ENCODE results near the gene CLDND2.
A peak's percentile ranks its signal among the peaks of the same experiment; 100 is the strongest.

CLDND2 gene

DNA sequence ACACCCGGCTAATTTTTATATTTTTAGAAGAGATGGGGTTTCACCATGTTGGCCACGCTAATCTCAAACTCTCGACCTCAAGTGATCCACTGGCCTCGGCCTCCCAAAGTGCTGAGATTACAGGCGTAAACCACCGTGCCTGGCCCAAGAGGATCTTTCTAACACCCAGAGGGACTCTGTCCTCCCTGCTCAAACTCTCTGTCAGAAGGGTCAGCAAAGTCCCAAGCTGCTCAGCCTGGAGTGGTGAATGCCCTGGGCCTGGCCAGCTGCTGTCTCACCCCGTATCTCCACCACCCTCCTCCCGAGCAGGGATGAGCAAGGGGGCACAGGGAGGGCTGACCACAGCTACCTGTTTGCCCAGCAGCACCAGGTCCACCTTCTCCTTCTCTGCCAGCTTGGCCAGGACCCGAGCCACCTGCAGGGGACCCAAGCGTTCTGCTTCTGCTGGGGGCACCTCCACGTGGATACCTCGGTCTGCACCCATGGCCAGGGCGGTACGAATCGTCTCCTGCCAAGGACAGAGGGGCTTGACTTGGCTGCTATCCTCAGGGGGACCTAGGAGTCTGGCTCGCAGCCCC, 15.9 kb downstream of the CLDND2 start:
- DNase-seq: no peak

DNA sequence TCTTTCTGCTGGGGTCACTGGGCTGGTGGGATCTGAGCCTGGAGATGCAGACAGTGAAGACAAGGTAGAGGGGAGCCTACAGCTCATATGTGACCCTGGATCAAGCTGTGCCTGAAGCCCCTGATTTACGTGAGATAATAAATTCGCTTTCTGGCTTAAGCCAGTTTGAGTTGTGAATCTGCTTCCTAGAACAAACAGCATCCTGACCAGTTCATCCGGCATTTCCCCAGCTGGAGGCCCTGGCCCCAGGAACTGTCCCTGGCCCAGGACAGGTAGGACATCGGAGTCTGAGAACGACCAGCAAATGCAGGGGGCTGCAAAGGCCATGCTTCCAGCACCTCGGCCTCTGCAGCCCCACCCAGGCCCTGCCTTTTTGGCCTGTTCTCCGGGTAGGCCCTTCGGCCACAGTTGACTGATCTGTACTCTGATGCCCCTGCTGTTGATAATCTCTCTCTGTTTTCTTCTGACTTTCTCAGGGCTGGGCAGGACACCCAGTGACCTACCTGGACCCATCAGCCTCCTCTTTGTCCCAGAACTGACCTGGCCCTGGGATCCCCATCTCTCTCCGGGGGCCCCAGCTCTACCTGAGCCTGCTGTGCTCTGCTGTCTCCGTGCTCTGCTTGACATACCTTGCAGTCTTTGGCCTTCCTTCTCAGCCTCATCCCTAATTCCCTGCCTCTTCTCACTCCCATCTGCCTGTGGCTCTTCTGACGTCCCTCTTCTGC, 17.4 kb downstream of the CLDND2 start:
- no peak for DNase-seq

DNA sequence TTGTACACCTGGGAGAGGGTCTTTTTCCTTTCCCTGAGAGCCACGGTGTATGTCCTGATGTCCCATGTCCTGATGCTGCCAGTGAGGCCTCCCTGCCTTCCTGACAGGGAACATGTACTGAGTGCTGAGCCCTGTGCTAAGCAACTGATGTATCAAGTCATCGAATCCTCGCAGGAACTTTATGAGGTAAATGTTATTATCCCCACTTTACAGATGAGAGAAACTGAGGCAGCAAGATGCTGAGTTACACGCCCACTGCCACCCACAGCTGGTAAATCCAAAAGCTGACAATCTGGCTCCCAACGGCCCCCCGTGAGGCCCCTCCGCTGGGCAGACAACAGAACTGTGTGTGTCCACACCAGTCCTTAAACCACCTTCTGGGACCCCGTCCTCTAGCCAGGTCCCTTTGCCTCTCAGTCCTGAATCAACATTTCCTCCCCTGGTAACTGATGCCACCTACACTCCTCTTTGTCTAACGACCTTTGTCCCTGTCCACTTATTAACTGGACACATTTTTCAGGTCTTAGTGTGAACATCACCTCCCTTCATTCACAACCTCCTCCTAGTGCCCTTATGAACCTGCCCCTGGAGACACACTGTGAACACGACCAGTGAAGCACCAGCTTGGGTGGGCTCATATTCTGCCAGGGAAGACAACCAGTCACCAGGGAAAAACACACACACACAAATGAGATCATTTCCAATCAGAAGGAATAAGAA, 21.4 kb downstream of the CLDND2 start:
- no peak for DNase-seq

DNA sequence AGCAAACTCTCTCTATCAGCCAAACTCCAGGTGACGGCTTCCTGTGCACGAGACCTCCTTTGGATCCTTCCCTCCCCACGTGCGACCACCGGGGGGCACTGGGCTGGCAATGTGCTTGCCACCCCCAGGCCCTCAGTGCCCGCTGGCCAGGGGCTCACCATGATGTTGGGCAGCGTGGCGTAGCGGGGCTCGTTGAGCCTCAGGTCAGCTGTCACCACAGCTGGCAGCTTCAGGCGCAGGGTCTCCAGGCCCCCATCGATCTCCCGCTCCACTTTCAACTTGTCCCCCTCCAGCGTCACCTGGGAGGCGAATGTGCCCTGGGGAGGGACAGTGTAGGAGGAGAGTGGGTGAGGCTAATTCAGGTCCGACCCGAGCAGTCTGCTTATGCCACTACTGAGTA, 22.1 kb downstream of the CLDND2 start:
- DNase-seq: no peak

DNA sequence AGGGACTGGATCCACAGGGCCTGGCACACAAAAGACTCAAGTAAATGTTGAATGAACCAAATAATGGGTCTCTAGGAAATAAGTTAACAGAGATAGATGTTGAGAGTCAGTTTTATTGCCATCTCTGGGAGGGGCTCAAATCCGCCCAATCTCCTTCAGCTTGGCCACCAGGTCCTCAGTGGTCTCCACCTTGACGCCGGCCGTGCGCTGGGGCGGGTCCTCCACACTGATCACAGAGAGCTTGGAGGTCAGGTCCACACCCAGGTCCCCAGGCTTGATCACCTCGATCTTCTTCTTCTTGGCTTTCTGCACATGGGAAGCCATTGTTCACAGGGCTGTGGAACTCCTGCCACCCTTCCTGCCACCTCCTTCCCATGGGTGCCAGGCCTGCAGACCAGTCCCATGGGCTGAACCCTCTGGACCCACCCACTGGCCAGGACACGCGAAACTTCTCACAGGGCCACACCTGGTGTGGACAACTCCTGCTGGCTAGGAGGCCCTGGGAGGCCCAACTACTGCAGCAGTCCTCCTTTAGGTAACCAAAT, 23.7 kb downstream of the CLDND2 start:
- DNase-seq: no peak

DNA sequence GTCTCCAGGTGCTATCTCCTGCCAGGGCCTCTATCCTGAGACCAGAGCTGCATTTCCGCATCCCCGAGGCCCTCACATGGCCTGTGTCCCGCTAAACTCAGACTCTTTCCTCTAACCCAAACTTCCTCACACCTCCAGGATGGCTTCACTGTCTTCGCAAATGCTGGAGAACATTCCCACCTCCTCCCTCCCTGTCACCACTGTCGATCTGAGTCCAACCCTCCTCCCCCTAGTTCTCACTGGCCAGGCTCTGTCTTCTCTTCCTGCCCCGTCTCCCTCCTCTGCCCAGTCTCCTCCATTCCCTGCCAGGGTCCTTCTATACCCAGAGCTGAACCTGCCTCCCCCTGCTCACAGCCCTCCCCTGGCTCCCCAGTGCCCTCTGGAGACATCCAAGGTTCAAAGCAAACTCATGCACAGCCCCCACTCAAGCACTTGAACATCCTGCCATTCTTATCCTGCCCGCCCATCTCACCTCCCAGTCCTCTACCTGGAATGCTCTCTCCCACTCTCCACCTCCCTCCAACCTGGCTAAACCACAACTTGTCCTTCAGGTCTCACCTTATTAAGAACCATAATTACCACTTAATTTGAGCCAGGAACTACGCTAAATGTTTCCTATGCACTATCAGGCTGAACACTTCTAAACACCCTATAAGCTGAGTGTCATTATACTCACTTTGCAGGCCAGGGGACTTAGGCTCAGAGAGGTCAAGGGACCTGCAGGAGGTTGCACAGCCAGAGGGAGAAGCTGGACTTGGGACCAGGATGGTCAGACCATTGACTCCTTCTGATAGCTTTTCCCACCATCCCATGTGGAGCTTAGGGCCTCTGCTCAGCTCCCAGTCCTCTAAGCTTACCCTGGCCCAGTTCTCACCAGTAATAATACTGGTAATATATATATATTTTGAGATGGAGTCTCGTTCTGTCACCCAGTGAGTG, 25.9 kb downstream of the CLDND2 start:
- no peak for DNase-seq

DNA sequence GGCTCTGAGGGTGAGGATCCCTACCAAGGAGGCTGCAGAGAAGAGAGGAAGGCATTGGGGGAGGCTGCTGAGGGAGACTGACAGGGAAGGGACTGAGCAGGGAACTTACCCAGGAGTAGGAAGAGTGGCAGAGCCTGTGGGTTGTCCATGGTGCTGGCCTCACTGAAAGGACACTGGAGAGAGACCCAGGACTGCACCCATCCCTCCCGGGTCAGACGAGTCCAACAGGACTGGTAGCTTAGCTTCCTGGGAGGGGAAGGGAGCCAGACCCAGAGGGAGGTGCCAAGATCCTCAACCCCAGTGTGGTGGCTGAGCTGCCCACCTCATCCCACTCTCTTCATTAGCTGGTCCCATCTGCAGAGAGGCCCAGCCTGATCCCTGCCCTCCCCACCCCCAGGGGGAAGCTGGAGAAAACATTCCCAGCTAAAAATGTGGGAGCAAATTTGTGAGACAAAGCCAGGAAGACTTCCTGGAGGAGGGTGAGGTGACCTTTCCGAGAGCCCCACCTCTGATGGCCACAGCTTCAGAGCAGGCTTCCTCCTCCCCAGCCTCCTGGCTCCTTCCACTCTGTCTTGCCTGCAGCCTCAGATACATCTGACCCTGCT, 26.7 kb downstream of the CLDND2 start, which contains the start of gene VSIG10L:
VSIG10L (minus strand) TSS at position 164 of the 605 bp plus-strand sequence; CDS start at position 149, 15 bp downstream.
- no peak for DNase-seq

DNA sequence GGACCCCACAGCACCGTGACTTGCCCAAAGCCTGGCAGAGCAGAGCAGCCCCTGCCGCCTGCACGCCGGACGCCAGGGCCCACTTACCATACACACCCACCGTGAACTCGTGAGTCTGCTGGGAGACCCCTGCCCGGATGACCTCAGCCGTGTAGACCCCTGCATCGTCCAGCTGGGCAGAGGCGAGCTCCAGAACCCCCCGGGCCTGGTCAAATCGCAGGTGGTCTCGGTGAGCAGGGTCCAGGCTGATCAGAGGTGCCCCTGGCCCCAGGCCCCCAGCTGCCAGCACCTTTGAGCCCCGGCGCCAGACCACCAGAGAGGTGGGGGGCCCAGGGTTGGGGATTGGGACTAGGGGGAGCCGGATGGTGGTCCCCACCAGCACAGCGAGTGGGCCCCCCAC, 27.7 kb downstream of the CLDND2 start:
- DNase-seq: no peak

DNA sequence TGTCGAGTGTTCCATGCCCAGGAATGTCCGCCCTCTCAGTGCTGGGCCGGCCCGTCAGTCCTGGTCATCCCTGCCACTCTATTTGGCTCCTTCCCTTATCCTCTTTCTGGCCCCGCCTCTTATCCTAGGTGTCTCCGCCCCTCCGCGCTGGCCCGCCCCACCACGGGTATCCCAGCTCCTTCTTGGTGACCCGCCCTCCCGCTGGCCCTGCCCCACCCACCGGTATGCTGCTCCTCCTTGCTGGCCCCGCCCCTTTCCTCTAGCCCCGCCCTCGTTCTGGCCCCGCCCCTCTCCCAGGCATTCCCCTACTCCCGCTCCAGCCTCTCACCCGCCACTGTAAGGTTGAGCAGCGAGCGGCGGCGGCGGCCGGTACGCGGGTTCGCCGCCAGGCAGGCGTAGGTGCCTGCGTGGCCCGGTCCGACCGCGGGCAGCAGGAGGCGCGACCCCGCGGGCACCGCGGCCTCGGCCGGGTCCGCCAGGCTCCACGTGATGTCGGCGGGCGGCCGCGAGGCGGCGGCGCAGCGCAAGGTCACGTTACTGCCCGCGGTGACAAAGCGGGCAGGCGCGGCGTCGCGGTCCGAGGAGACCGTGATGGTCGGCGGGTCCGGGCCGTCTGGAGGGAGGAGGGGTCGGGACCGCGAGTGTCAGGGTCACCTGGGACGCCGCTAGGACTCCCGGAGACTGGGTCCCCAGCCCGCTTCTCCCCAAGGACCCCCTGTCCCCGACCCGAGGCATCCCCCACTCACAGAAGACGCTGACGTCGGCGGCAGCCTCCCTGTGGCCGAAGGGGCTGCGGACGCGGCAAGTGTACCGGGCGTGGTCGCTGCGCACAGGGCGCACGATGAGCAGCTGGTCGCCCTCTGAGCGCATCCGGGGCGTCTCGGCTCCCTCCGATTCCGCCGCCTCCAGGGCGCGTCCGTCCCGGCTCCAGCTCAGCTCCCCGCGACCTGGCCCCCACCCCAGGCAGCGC, 28.8 kb downstream of the CLDND2 start:
- peak; percentile 56 for DNase-seq

DNA sequence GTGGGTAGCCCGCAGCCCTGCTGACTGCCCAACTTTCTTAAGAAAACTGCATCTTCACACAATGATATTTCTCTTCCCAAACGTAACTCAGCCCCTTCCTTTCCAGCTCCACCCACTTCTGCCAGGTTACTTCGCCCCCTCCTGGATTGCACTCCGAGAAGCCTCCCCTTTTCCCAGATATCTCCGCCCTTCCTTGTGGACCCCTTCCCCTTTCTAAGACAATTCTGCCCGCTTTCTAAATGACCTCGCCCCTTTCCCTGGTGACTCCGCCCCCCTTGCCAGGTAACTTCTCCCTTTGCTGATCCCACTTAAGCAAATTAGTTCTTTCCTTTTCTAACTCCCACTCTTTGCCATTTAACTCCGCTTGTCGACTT, 29.5 kb downstream of the CLDND2 start:
- DNase-seq: no peak

DNA sequence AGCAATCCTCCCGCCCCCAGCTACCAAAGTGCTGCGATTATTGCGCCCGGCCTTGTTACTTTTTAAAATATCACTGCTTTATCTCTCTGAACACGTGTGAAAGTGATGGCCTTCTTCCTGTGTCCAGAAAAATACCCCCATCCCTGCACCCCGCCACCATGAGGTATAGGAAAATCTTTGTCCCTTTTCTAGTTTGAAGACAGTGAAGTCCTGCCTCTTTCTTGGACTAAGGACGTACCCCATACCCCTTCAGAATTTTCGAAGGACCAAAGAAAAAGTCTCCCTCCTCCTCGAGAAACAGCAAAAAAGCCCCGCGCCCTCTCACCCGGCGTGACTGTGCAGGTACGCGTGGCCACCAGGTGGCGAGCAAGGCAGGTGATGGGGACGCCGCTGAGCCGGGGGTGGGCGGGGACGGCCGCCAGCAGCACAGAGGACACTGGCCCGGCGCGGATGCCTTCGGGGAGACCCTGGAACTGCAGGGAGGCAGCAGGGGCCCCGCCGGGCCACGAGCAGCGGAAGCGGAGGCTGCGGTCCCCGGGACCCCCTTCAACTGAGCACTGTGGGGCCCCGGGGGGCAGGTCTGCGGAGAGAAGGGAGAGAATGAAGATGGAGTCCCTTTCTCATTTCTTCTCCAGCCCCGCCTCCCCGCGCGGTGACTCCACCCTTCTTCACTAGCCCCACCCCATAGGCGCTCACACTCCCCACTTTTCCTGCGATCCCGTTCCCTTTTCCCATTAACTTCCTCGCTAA, 30.1 kb downstream of the CLDND2 start:
- DNase-seq: peak; percentile 30

DNA sequence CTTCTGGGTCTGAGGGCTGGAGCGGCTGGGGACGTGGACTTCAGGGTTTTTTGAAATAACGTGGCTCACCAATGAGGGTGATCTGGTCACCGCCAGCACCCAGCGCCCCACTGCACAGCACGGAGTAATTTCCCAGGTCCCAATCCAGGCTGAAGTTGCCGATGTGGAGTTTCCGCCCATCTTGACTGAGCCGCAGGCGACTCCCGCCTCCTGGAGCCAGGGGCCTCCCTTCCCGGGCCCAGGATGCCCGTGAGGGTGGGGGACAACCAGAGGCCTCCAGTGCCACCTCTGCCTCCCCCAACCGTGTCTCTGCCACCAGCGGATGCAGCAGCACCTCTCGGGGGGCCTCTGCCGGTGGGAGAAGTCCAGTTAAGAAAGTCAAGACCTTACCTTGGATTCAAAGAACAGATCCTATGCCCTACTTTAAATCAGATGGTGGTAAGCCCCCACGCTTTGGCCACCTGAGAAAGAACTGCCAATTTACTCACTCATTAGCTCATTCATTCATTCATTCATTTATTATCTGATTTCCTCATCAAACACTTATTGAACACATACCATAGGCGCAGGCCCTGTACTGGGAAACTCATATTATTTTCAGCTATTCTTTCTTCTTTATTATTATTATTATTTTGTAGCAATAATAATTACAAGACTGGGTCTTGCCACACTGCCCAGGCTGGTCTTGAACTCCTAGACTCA, 30.8 kb downstream of the CLDND2 start:
- DNase-seq: no peak

DNA sequence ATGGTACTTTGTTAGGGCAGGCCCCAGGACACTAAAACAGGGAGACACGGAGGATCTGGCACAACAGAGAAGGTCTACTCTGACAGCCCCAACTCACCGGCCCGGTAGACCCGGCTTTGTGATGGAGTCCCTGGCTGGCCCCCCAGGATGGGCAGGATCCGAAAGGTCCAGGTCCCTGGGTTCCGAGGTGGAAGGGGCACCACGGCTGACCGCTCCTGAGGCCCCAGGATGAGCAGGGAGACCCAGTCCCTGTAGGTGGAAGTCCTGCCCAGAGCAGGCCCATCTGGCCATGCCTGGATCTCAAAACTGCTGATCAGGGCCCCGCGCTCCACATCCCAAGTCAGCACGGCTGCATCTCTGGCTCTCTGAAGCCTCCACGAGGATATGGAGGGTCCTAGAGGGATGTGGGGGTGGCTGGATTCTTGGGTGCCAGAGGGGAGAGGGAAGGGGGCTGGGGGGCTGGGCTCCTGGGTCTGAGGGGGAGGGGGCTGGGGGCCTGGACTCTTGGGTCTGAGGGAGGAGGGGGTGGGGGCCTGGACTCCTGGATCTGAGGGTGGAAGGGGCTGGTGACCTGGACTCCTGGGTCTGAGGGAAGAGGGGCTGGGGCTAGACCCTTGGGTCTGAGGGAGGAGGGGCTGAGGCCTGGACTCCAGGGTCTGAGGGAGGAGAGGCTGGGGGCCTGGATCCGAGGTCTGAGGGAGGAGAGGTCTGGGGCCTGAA, 31.5 kb downstream of the CLDND2 start:
- no peak for DNase-seq

DNA sequence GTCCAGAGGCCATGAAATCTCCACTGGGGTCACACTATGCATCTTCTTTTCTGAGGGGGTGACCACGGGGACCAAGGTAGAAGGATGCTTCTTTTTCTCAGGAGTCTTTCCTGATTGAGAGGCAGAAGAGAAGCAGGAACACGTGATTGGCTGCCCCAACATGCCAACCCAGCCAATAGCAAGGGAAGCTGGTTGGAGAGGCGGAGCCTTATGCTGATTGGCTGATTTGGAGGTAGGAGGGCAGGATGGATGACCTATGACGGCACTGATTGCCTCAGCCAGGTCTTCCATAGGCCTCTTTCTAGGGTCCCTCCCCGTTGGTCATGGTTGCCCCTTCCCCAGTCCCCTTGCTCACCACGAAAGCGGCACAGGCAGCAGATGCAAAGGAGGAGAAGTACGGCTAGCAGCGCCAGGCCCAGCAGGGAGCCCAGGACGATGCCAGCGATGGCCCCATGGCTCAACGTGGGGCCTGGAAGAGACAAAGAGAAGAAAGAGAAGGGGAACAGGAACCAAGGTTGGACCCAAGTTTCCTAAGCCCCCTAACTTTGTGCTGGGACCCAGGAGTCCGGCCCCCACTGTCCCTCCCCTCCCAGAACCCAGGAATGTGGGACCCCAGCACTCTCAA, 34.9 kb downstream of the CLDND2 start:
- DNase-seq: no peak

DNA sequence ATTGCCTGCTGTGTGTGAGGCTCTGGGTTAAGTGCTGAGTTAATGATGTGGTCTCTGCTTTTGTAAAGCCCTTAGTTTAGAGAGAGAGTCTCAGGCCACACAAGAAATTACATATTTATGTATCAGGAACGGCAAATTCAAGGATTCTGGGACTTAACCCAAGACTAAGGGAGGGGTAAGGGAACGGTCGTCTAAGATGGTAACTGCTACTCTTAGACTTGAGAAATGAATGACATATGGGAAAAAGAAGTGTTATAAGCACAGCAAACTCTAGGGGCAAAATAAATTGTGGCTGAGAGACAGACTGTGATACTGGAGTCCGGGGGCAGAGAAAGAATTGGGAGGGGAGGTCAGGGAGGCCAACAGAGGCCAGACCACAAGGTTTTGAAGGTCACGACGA, 37.1 kb downstream of the CLDND2 start:
- no peak for DNase-seq

DNA sequence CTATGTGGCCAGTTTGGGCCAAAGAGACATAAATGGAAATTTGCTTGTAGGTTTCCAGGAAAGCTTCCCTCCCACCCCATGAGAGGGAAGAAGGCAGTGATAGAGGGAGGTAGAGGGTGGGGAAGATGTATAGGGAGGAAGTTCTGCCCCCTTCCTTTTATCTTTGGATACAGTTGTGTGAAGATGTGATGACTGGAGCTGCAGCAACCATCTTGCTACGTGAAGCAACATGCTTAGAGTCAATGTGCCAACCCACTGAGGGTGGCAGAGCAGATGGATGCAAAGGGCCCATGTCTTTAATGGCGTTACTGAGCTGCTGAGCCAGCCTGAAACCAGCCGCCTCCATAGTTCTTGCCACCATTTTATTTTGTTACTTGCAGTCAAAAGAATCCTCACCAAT, 37.6 kb downstream of the CLDND2 start:
- no peak for DNase-seq

DNA sequence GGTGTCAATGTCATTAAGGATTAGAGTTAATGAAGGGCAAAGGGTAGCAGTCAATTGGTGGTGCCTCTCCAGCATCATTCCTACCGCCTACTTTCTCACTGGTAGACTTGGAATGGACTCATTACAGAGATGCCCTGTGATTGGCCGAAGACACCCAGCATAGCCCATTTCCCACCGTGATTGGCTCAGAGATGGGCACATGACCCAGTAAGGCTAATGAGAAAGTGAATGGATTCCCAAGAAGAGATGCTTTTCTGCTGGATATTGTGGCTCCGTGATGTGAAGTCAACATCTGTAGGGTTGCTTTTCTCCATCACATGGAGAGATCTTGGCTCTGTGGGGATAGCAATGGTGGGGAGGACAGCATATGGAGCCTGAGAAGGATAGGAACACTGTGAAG, 38.4 kb downstream of the CLDND2 start:
- DNase-seq: no peak

DNA sequence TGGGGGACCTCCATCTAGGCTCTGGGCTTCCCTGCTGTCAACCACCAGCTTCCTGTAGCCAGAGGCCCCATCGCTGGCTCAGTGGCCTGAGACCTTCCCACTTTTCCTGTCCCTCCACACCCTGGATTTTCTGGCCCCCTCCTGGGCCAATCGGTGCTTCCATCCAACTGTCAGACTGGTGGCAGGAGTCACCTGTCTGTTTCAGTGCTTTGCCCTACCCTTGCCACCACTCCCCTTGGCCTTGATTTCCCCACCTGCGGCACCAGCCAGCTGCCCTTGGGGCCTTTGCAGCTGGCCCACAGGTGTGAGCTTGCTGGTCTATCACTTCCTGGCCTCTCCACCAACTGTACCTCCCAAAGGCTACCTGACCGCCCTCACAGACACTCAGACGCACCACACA, 39.4 kb downstream of the CLDND2 start:
- no peak for DNase-seq

All from NCI-H2029 treated with DMSO at 0.1 percent for 48 hours (cell line).